ENCODE results near the gene FAM83E.

DNA sequence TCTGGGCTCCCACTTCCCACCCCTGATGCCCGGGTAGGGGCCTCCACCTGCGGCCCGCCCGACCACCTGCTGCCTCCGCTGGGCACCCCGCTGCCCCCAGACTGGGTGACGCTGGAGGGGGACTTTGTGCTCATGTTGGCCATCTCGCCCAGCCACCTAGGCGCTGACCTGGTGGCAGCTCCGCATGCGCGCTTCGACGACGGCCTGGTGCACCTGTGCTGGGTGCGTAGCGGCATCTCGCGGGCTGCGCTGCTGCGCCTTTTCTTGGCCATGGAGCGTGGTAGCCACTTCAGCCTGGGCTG lies 14.4 kb upstream of the FAM83E start:
- TF ChIP-seq, protein P1, sequence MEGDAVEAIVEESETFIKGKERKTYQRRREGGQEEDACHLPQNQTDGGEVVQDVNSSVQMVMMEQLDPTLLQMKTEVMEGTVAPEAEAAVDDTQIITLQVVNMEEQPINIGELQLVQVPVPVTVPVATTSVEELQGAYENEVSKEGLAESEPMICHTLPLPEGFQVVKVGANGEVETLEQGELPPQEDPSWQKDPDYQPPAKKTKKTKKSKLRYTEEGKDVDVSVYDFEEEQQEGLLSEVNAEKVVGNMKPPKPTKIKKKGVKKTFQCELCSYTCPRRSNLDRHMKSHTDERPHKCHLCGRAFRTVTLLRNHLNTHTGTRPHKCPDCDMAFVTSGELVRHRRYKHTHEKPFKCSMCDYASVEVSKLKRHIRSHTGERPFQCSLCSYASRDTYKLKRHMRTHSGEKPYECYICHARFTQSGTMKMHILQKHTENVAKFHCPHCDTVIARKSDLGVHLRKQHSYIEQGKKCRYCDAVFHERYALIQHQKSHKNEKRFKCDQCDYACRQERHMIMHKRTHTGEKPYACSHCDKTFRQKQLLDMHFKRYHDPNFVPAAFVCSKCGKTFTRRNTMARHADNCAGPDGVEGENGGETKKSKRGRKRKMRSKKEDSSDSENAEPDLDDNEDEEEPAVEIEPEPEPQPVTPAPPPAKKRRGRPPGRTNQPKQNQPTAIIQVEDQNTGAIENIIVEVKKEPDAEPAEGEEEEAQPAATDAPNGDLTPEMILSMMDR (conservative IDR thresholded peaks at IDR 0.05 in 1 of 2, IDR thresholded peaks at IDR 0.05 in 1 of 2; ENCODE audit: extremely low read depth in 1 of 2, insufficient read depth in 1 of 2, low read depth in 1 of 2, low read length in 2 of 2) = no peak
- no peak for TF ChIP-seq EZH2 (IDR thresholded peaks at IDR 0.05; ENCODE audit: borderline replicate concordance, low read length)
